ENCODE data around the gene CNGA1.
"Not testable (repeated sequence)": the region's sequence is repeated elsewhere in the genome, so short reads cannot be mapped to it uniquely, and the experiment has no call there.

Gene CNGA1

DNA sequence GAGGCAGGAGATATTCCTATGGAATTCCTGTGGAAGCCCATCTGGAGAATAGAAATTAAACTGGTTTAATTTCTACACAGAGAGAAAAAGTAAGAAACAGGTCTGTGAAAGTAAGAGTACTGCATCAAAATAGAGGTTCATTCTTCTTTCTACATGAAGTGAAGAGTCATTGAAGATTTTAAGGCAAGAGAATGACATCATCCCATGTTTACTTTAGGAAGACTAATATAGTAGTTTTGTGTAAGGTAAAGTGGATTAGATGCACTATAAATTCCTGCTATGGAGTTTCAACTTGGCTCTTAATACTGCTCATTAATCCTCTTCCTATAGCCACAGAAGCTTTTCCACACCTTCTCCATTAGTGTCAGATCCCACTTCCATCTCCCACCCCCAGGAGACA lies 47.6 kb downstream of the CNGA1 start:
- no peak for DNase-seq (ENCODE audit: low spot score)

DNA sequence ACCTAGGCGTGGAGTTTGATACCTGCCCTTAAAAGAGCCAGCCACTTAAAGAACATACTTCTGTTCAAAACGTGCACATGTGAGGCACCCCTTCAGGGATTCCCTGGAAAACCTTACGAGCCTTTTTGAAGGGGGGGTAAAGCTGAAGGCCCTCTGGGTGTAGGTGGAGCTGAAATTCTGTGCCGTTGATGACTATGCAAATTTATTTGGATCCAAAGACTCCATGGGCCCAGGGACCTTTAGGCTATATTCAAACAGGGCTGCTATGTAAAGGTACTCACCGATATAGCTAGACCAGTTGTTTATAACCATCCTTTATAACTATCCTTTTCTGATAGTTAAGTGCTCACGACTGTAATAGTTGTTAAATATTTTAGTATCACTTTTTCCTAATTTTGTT lies 61.8 kb downstream of the CNGA1 start:
- DNase-seq (ENCODE audit: low spot score): no peak

DNA sequence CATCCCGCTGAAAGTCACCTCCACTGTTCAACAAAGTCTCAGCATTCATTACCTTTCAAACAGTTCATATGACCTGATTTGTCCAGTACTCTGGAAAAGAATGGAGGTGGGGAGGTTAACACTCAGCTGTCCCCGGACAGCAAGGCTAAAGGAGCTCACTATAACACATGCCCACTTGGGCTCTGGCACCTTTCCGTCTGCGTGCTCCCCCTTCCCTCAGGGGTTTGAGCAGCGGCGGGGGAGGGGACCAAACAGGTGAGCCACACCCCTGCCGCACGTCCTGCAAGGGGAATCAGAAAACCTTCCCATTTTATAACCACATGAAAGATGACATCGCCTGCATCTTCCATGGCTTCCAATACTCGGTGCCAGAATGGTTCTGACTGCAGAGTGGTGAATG lies 62.2 kb downstream of the CNGA1 start:
- no peak for DNase-seq (ENCODE audit: low spot score)

GRCh38 chr4:47945930-47946726 lies 70.4 kb downstream of the CNGA1 start:
- no peak for DNase-seq (ENCODE audit: low spot score)

- no peak for DNase-seq (ENCODE audit: low spot score)
Measured at GRCh38 chr4:47942081-47942819, 74.2 kb downstream of the CNGA1 start.

GRCh38 chr4:47939456-47939855 lies 77.0 kb downstream of the CNGA1 start:
- DNase-seq (ENCODE audit: low spot score): peak; percentile 23

GRCh38 chr4:47936336-47936735 lies 80.1 kb downstream of the CNGA1 start:
- no peak for DNase-seq (ENCODE audit: low spot score)

DNA sequence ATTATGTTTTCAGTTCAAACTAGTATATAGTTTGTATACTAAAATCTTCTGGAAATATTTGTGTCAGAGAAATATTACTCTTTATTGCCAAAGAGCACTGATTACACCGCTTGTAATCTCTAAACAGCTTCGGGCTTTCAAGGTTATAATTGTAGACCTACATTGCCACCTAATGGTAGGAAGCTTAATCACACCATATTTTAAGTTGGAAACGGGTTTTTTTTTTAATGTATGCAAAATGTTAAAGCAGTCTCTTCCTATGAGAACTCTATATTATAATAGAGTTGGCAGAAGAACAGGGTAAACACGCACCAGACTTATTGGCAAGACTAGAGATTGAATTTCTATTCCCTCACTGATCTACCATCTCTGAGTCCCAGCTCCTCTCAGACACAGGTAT lies 82.6 kb downstream of the CNGA1 start:
- peak; percentile 47 for DNase-seq (ENCODE audit: low spot score)

DNA sequence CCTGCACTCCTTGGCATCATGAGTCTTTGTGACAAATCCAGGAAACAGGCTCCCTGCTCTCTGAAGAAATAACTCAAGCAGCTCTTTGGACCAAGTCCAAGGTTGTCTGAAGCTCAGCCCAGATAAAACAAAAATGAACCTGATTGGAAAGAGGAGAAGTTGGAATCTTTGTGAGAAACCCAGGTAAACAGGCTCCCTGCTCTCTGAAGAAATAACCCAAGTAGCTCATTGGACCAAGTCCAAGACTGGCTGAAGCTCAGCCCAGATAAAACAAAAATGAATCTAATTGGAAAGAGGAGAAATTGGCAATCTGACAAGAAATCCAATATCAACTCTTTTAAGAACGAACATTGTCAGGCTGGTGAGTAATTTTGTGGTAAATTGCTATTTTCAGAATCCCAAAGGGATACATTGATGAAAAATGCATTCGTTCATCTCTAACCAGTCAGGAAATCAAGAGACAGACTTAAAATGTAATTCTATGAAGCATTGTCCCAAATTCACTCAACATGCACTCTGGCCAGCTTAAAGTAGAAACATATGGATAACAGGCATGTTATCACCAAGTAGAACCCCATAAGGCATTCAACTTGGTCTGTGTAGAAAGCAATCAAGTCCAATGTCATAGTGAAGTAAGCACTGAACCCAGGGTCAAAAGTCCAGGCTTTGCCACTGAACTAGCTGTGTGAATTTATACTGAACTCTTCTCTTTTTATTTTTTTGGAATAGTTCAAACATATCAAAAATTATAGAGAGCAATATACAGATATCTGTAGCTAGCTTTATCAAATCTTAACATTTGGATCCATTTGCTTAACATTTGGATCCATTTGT lies 85.3 kb downstream of the CNGA1 start:
- DNase-seq (ENCODE audit: low spot score): peak; percentile 48

DNA sequence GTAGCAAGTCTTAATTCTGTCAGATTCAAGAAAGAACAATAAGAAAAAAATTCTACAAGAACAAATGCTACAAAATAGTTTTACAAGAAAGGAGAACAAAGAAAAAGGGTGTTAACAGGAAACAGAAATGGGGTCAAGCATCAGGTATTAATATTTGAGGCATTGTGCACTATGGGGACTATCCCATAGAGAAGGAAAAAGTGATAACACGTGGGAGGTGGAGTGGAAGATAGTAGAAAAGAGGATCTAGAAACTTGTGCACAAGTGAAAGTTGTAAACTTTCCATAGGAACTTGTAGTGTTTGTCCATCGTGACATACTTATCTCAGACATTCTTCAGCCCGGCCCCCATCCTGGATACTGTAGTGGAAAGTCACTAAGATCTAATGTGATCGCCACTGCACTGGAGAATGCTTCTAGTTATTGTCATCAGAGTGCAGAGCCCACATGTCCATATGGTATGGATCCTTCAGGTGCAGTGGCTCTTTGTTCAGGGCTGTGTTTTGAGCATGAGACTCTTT lies 86.7 kb downstream of the CNGA1 start:
- no peak for DNase-seq (ENCODE audit: low spot score)

- peak; percentile 68 for DNase-seq (ENCODE audit: low spot score)
Measured at GRCh38 chr4:47926667-47927258, 89.7 kb downstream of the CNGA1 start.

DNA sequence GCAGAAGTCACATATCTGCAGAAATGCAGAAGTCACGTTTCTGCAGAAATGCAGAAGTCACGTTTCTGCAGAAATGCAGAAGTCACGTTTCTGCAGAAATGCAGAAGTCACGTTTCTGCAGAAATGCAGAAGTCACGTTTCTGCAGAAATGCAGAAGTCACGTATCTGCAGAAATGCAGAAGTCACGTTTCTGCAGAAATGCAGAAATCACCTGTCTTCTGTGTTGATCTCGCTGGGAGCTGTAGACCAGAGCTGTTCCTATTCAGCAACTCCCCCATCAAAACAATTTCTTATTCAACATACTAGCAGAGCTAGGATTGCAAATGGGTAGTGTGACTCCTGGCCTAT lies 93.2 kb downstream of the CNGA1 start:
- DNase-seq (ENCODE audit: low spot score): not testable (repeated sequence)

- not testable (repeated sequence) for DNase-seq (ENCODE audit: low spot score)
Measured at GRCh38 chr4:47922436-47923260, 93.8 kb downstream of the CNGA1 start.

GRCh38 chr4:47917163-47917562 lies 99.3 kb downstream of the CNGA1 start:
- not testable (repeated sequence) for DNase-seq (ENCODE audit: low spot score)

- DNase-seq (ENCODE audit: low spot score): peak; percentile 6
Measured at GRCh38 chr4:47915378-47915777, 101.1 kb downstream of the CNGA1 start.

DNA sequence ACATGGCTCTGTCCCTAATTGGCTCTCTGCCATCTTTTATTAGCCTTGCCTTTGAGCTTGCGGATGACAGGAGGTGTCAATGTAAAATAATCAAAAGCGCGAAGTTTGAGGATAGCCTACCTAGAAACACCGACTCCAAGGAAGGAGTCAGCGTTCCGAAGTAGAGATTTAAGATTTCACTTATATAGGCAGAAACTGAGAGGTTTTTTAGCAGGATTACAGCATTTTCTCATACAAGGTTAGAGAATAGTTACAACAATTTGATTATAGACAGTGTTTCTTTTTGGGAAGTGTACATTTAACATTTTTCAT lies 101.6 kb downstream of the CNGA1 start:
- no peak for DNase-seq (ENCODE audit: low spot score)

- peak; percentile 97 for DNase-seq (ENCODE audit: low spot score)
Measured at GRCh38 chr4:47914220-47914925, 102.1 kb downstream of the CNGA1 start, which contains the start of gene NFXL1. TSS of gene NFXL1 (minus strand) at chr4:47914583. CDS start at chr4:47914203, 380 bp downstream.

DNA sequence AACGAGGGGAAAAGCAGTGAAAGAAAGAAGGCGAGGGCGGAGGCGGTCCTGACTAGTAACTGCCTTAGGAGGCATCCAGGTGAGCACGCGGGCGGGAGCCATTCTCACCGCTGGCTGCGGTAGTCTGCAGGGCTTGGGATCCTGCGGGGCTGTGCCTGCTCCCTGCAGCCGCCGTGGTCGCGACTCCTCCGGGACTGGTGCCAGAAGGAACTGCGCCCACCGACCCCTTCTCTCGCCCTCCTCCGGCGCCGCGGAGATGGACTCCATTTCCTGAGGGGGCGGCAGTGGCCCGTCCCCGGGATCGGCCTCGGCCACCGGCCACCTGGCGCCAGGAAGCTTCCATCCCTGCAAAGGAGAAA lies 102.6 kb downstream of the CNGA1 start:
- DNase-seq (ENCODE audit: low spot score): peak; percentile 47

GRCh38 chr4:47913330-47913729 lies 103.2 kb downstream of the CNGA1 start:
- peak; percentile 68 for DNase-seq (ENCODE audit: low spot score)

GRCh38 chr4:47907089-47907646 lies 109.3 kb downstream of the CNGA1 start:
- no peak for DNase-seq (ENCODE audit: low spot score)
